Adrenal gland (tissue), 12 donors: ENCODE results near the gene AXL. TPM values are rescaled to one million over a fixed set of nuclear protein-coding genes. Genes with fewer than 3 reads are reported as not detected.

Experiments used
- DNase-seq, 7 donors: peaks; one replicate each; pipeline ENCODE4 v3.0.0-alpha.2; 2019 to 2020
- H3K27ac ChIP-seq, 5 donors: fragments of 200-600 bp; sonication (generic) in 4 of 5; 1 replicate in 3 of 5; 2 replicates in 2 of 5; pipeline versions ENCODE4 v1.5.1 to v1.8.0; 2016 to 2020; ENCODE audit warnings: mild to moderate bottlenecking in 1 of 5
- H3K27me3 ChIP-seq: fragments of 200-600 bp; 2 replicates; pipeline ENCODE4 v1.8.0; 2021
- H3K36me3 ChIP-seq, 2 donors: fragments of 200-600 bp; replicated peaks in 1 of 2; 1 replicate in 1 of 2; 2 replicates in 1 of 2; pipeline versions ENCODE4 v1.5.1 to v1.8.0; 2018 to 2022
- H3K4me1 ChIP-seq, 2 donors: fragments of 200-600 bp; replicated peaks in 1 of 2; 1 replicate in 1 of 2; 2 replicates in 1 of 2; pipeline versions ENCODE4 v1.5.1 to v1.8.0; 2018 to 2021
- H3K4me3 ChIP-seq, 4 donors: fragments of 200-600 bp; sonication (generic) in 3 of 4; one replicate each; pipeline ENCODE4 v1.5.1; 2016 to 2018
- H3K9me3 ChIP-seq, 3 donors: fragments of 200-600 bp; sonication (generic) in 1 of 3; replicated peaks in 1 of 3; 1 replicate in 2 of 3; 2 replicates in 1 of 3; pipeline versions ENCODE4 v1.5.1 to v1.8.0; 2016 to 2021
- CTCF ChIP-seq, 6 experiments: fragments of 450-650 bp in 4 of 6; fragments of 200-600 bp in 2 of 6; sonication (generic) in 1 of 6; IDR thresholded peaks; 1 replicate in 5 of 6; 2 replicates in 1 of 6; pipeline versions ENCODE4 v1.5.1 to v1.8.0; 2016 to 2021; ENCODE audit warnings: antibody characterized with exemption in 6 of 6, mild to moderate bottlenecking in 2 of 6, moderate library complexity in 1 of 6
- POLR2A ChIP-seq, 2 donors: fragments of 450-650 bp; IDR thresholded peaks; one replicate each; pipeline ENCODE4 v1.6.1; 2017; ENCODE audit warnings: antibody characterized with exemption in 2 of 2, mild to moderate bottlenecking in 2 of 2, moderate library complexity in 1 of 2
- WGBS, 4 donors: extraction: QIAGEN DNeasy Blood & Tissue Kit in 2 of 4; methylation state at CpG; one replicate each; pipeline versions ENCODE4 v1.1.5 to v1.1.7; 2013 to 2017; 5-methylcytosine and 5-hydroxymethylcytosine counted together
- intact Hi-C, 2 donors: fragments of 100-400 bp; cut with DNase I; formaldehyde crosslinking; loops; one replicate each; pipeline versions ENCODE4 v1.14.1 to v1.15.0; 2022 to 2023
- polyA plus RNA-seq, 3 donors: library from polyadenylated mRNA; stranded (reverse); fragments of 200-250 nt in 2 of 3; fragments of 350-450 nt in 1 of 3; fragmentation: Illumina TruSeq in 1 of 3; extraction: RNeasy Lipid Tissue Mini Kit (QIAGEN cat#74804) in 1 of 3; gene quantifications; one replicate each; pipeline ENCODE4 v1.2.3, GENCODE V29; 2013 to 2014
- total RNA-seq, 9 donors: library from RNA; depleted of rRNA in 4 of 9; stranded (reverse); fragments of >200 nt in 4 of 9; fragments of 120-200 nt in 1 of 9; fragmentation: NEBNext Ultra II Directional in 1 of 9; extraction: Animal tissue kit (Norgen Biotek cat#: 25700) in 1 of 9; gene quantifications; one replicate each; pipeline versions ENCODE4 v1.1.0 to v1.2.4, GENCODE V29; 2013 to 2023
- donor health status: healthy with polysubstance abuse.
- donor health status: Bipolar disorder and iron deficiency.
- donor health status: DM: yes; HTN: yes; CAD: no.
- donor health status: DM: no; HTN: no; CAD: no.
- donor health status: DM: no; HTN: no; CAD: no.
- donor health status: DM: yes; HTN: yes; CAD: no.

AXL gene
- total and polyA plus RNA-seq, 12 donors: 12.0 to 105 (median 50.0) TPM

GRCh38 chr19:41230067-41230857 lies 11.2 kb downstream of the AXL start:
- no peak for TF ChIP-seq POLR2A (IDR thresholded peaks at IDR 0.05)
- no peak for TF ChIP-seq CTCF (IDR thresholded peaks at IDR 0.05)
- Histone ChIP-seq H3K9me3 (no peaks in the 10 kb centered on the region), H3K36me3 (peaks cover 0 to 16% of the 10 kb centered on the region in 2 donors), H3K4me3 (no peak overlapping the region), H3K27me3 (no peaks in the 10 kb centered on the region), H3K27ac (no peak overlapping the region), H3K4me1 (peaks cover 15 to 21% of the 10 kb centered on the region in 2 donors)
- no peak for DNase-seq
- intact Hi-C loops: no loop called here
- 86 to 95% (median 90%) methylated on average over 3 of the region's 3 CpGs for WGBS, 4 donors

- peaks cover 0 to 3% of the 10 kb centered on the region in 2 donors for H3K4me1 ChIP-seq
- TF ChIP-seq CTCF (IDR thresholded peaks at IDR 0.05) (no peak), POLR2A (IDR thresholded peaks at IDR 0.05) (no peak)
- 89 to 96% (median 93%) methylated on average over 8 of the region's 8 CpGs for WGBS, 4 donors
- intact Hi-C loops: no loop called here
- H3K27me3 ChIP-seq: no peaks in the 10 kb centered on the region
- H3K36me3 ChIP-seq: peaks cover 0 to 21% of the 10 kb centered on the region in 2 donors
- no peak overlapping the region for H3K4me3 ChIP-seq
- H3K27ac ChIP-seq: peak overlapping the region in 1 of 5 donors; percentile 43
- no peak for DNase-seq
- H3K9me3 ChIP-seq: no peaks in the 10 kb centered on the region
Measured at GRCh38 chr19:41232686-41233085, 13.7 kb downstream of the AXL start.

GRCh38 chr19:41233748-41234240 lies 14.8 kb downstream of the AXL start:
- peak; percentile 35 to 67 (median 49) for DNase-seq
- Histone ChIP-seq H3K36me3 (peaks cover 0 to 32% of the 10 kb centered on the region in 2 donors), H3K4me1 (peaks cover 0 to 3% of the 10 kb centered on the region in 2 donors), H3K27ac (peak overlapping the region in 1 of 5 donors; percentile 3), H3K27me3 (no peaks in the 10 kb centered on the region), H3K9me3 (no peaks in the 10 kb centered on the region), H3K4me3 (no peak overlapping the region)
- intact Hi-C loops: no loop called here
- TF ChIP-seq CTCF (IDR thresholded peaks at IDR 0.05) (no peak), POLR2A (IDR thresholded peaks at IDR 0.05) (no peak)
- 67 to 76% (median 70%) methylated on average over 4 of the region's 4 CpGs for WGBS, 4 donors

GRCh38 chr19:41234512-41235168 lies 15.6 kb downstream of the AXL start:
- 74 to 84% (median 83%) methylated on average over 7 to 8 of the region's 8 CpGs for WGBS, 4 donors
- intact Hi-C loops: no loop called here
- TF ChIP-seq CTCF (IDR thresholded peaks at IDR 0.05): no peak
- no peak for TF ChIP-seq POLR2A (IDR thresholded peaks at IDR 0.05)
- Histone ChIP-seq H3K36me3 (peaks cover 0 to 38% of the 10 kb centered on the region in 2 donors), H3K27me3 (no peaks in the 10 kb centered on the region), H3K4me3 (no peak overlapping the region), H3K4me1 (peaks cover 0 to 1% of the 10 kb centered on the region in 2 donors), H3K9me3 (no peaks in the 10 kb centered on the region), H3K27ac (no peak overlapping the region)
- no peak for DNase-seq
